Fibroblast of skin of right quadriceps (primary cell): ENCODE measurements around the gene ZNF574.
"Not testable (repeated sequence)": the region's sequence is repeated elsewhere in the genome, so short reads cannot be mapped to it uniquely, and the experiment has no call there.

ENCODE experiments used
- DNase-seq: peaks from one replicate; pipeline ENCODE4 v3.0.0-alpha.2; 2013

The ZNF574 gene, protein sequence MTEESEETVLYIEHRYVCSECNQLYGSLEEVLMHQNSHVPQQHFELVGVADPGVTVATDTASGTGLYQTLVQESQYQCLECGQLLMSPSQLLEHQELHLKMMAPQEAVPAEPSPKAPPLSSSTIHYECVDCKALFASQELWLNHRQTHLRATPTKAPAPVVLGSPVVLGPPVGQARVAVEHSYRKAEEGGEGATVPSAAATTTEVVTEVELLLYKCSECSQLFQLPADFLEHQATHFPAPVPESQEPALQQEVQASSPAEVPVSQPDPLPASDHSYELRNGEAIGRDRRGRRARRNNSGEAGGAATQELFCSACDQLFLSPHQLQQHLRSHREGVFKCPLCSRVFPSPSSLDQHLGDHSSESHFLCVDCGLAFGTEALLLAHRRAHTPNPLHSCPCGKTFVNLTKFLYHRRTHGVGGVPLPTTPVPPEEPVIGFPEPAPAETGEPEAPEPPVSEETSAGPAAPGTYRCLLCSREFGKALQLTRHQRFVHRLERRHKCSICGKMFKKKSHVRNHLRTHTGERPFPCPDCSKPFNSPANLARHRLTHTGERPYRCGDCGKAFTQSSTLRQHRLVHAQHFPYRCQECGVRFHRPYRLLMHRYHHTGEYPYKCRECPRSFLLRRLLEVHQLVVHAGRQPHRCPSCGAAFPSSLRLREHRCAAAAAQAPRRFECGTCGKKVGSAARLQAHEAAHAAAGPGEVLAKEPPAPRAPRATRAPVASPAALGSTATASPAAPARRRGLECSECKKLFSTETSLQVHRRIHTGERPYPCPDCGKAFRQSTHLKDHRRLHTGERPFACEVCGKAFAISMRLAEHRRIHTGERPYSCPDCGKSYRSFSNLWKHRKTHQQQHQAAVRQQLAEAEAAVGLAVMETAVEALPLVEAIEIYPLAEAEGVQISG

DNA sequence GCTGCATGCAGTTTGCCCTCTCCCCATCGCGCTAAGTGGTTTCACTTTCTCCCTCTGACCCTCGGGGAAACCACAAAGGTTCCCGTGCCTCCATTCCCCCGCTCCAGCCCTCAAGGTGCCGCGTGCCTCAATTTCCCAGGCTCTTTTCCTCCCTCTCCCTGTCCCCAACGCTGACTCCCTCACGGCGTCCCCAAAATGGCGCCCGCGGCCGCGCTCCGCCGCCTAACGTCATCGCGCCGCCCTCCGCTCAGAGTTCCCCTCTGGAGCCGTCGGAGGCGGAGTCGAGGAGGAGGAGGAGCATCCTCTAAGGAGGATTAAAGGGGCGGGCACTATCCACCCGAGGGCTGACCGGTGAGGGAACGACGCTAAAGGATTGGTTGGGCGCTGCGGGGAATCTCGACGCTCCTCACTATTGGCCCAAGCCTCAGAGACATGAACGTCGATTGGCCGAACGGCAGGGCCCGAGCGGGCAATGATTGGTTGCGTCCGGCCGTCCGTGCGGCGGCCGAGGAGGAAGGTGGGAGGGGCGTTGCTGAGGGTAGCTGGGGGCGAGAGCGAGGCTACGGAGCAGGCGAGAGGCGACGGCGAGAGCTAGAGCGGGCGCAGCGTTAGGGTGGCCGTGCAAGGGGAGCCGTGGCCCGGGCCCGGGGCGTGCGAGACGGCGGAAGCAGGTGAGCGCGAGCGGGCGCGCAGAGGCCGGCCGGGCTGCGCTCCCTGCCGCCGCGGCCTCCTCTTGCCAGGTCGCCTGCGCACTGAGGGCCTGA is at the start of gene ZNF574:
TSS of gene ZNF574 (plus strand) at position 551 of the 764 bp plus-strand sequence. CDS start 2,441 bp downstream, outside the sequence.
- peak; percentile 100 for DNase-seq

DNA sequence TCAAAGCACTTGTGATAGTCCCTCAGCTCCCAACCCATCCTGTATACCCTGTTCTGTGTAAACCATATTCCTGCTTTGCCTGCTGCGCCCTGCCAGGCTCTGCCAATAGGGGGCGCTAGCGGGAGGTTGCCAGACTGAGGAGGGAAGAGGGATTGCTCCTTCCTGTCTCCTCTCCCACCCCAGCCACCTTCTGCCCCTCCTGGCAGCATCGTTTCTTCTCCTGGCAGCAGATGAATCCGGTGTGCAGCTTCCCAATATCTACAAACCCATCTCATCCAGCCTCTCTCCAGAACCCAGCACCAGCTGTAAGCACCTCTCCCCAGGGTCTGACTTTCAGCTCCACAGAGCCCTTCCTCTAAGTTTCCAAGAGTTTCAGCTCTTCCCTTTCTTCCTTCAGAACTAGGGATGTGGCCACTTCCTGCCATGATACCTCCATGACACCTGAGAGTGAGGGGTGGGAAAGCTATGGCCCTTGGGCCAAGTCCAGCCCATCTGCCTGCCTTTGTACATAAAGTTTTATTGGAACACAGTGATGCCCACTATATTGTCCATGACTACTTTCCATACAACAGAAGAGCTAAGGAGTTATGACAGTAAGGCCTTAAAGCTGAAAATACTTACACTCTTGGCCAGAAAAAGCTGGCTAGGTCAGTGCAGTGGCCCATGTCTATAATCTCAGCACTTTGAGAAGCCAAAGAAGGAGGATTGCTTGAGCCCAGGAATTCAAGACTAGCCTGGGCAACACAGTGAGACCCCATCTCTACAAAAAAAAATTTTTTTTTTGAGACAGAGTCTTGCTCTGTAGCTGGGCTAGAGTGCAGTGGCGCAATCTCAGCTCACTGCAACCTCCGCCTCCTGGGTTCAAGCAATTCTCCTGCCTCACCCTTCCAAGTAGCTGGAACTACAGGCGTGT is 47.4 kb upstream of the ZNF574 start:
- DNase-seq = no peak

DNA sequence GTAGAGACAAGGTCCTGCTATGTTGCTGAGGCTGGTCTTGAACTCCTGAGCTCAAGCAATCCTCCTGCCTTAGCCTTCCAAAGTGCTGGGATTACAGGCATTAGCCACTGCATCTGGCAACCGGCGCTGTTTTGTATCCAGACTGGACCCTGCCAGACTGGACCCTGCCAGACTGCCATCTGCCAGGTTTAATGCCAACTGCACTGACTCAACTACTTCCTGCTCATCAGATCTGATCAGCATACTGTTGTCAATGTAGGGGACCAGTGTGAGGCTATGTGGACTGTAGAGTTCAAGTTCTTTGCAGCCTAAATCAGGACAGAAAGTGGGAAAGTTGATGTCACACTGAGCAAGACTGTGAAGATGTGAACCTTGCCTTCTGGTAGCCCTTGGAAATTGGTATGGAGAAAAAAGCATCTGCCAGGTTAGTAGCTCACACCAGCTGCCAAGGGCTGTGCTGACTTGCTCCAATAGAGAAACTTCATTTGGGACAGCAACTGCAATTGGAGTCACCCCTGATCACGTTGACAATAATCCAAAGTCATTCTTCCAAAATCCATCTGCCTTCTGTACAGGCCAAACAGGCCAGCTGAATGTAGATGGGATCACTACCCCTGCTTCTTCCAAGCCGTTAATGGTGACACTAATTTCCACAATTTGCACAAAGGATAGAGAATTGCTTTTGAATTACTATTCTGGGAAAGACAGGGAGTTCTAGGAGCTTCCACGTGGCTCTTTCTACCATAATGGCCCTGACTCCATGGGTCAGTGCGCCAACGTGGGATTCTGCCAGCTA is 45.1 kb upstream of the ZNF574 start:
- no peak for DNase-seq

DNA sequence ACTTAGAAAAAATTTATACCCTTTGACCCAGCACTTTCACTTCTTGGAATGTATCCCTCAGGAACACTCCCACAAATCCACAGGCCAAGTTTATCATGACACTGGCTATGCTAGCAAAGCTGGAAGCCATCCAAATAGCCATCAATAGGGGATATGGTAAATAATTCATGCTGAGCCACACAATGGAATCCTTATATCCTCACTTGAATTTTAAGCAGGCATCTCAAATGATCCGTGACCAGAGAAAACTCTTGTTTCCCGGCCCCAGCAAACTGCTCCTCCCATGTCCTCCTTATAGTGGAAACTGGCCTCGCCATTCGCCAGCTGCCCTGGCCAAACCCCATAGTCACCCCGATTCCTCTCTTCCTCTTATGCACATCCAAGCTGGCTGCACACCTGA is 43.5 kb upstream of the ZNF574 start:
- no peak for DNase-seq

DNA sequence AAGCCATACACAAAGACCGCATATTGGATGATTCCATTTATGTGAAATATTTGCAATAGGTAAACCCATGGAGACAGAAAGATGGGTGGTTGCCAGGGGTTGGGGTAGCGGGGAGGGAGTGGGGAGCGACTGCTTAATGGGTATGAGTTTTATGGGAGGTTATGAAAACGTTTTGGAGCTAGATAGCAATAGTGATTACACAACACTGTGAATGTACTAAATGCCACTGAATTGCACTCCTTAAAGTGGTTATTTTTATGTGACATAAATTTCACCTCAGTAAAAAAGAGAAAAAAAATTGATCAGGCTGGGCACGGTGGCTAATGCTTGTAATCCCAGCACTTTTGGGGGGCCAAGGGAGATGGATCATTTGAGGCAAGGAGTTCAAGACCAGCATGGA is 42.6 kb upstream of the ZNF574 start:
- no peak for DNase-seq

DNA sequence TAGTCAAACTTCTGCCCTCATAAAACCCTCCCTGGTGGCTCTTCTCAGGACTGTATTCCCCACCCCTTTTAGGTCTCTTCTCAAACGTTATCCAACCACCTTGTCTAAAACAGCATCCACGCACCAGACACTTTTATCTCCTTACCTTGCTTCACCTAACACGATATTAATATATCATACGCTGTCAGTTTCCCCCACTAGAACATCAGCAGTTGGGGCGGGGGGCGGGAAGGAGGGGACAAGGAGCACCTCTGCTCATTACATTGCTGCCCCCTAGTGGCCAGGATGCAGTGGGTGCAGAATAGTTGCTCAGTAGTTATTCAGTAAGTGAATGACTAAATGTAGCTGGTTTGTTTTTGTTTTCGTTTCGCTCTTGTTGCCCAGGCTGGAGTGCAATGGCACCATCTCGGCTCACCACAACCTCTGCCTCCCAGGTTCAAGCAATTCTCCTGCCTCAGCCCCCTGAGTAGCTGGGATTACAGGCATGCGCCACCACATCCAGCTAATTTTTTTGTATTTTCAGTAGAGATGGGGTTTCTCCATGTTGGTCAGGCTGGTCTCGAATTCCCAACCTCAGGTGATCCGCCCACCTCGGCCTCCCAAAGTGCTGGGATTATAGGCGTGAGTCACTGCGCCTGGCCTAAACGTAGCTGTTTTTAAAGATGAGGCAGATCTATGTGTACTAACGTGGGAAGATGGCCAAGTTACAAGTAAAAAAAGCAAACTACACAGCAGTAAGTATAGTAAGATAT is 41.1 kb upstream of the ZNF574 start:
- peak; percentile 57 for DNase-seq

DNA sequence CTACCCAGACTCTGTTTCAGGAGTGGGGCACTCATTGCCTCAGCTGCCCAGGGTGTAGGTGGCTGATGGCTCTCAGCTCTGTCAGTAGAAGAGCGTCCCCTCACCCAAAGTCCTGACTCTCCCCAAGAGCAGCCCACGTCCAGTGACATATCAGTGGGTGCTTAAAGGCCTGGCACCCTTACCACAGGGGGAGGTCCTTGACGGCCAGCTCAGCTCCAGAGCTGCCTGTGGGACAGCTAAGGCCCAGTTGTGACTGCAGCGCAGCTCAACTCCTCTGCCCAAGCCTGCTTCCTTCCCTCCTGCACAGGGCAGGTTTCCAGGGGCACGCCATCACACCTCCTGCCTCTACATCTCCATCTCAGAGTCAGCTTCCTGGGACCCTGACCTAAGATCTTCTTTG is 38.3 kb upstream of the ZNF574 start:
- DNase-seq = no peak

DNA sequence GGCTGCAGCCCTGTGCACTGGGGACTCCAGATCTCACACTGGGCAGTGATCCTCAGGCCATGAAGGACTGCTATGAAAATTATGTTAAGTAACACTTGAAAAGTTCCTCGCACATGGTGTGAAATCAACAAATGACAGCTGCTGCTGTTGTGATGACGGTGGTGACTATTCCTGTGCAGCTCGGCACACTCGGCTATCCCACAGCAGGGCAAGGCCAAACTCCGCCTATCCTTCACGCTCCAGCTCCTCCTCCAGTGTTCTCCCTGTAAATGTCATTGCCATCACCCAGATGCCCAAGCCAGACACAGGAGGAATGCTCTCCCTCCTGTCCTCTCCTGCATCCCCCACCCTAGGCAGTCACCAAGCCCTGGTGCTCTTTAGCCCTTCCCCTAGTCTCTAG is 37.3 kb upstream of the ZNF574 start:
- DNase-seq = no peak

DNA sequence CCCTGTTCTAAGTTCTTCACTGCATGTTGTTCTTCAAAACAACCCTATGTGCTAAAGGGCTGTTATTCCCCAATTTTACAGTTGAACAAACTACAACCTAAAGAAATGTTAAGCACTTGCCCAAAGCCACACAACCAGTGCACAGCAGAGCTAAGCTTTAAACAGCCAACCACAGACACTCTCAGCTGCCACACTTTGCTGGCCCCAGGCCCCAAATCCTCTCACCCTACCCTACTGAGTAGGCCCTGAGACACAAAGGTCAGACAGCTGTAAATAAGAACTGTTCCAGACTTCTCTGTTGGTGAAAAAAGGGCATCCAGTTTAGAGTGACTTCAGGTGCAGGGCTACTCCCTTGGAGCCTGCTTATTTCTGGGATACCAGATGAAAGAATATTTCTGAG is 35.9 kb upstream of the ZNF574 start:
- DNase-seq = no peak

DNA sequence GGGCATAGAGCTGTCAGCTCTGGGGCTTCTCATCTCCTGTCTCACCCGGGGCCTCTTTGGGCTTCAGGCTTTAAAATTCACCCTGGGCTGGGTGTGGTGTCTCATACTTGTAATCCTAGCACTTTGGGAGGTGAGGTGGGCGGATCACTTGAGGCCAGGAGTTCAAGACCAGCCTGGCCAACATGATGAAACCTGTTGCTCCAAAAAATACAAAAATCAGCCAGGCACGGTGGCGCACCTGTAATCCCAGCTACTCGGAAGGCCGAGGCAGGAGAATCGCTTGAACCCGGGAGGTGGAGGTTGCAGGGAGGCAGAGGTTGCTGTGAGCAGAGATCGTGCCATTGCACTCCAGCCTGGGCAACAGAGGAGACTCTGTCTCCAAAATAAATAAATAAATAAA is 35.5 kb upstream of the ZNF574 start:
- not testable (repeated sequence) for DNase-seq

DNA sequence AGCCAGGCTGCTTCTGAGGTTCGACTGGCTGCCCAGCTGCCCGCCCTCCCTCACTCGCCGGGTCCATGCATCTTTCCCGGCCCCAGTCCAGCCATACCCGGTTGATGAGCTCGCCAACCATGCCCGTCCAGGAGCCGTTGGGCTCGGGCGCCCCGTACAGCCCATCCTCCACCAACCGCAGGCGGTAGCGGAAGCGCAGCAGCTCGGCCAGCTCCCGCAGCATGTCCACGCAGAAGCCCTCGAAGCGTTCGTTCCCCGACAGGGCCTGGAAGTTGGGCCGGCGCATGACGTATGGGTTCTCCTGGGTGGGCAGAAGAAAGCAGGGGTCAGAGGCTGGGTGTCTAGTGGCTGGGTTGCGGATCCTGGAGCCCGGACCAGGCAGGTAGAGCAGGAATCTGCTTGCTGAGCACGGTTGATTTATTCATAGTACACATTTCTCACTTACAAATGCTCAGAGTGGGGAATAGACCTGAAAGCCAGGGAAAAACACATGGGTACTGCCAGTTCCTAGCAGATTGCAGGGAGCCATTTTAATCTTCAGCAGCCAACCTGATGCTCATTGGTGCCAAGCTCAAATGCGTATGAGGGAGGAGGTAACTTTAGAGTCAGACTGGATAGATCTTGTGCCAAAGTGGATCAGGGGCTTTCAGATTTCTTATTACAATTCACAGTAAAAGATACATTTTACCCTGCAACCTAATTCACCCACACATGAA is 33.4 kb upstream of the ZNF574 start:
- DNase-seq = no peak

DNA sequence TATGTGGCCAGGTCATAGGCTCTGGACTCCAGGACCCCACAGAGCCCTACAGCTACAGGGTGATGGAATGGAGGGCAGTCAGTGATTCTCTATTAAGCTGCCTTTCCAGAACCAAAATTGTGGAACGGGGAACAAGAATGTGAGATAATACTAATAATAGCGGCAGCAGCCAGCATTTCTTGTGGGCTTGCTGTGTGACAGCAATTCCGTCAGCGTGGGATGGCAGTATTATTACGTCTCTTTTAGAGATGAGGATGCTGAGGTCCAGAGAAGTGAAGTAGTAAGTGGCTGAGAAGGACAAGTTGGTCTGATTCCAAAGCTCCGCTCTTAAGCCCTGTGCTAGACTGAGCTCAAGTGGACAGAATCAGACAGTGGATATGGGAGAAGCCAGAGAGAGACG is 30.4 kb upstream of the ZNF574 start:
- DNase-seq = no peak

DNA sequence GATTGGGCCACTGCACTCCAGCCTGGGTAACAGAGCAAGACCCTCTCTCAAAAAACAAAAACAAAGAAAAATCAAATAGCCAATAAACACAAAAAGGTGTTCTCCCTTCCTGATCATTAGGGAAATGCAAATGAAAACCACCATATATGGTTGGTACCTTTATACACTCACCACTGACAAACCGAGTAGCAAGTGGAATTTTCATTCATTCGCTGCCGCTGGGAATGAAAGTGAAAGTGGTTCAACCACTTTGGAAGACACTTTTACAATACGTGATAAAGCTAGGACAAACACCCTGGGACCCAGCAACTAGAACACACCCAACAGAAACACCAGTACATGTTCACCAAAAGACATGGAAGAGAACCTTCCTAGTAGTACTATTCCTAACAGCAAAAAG is 27.0 kb upstream of the ZNF574 start:
- no peak for DNase-seq

DNA sequence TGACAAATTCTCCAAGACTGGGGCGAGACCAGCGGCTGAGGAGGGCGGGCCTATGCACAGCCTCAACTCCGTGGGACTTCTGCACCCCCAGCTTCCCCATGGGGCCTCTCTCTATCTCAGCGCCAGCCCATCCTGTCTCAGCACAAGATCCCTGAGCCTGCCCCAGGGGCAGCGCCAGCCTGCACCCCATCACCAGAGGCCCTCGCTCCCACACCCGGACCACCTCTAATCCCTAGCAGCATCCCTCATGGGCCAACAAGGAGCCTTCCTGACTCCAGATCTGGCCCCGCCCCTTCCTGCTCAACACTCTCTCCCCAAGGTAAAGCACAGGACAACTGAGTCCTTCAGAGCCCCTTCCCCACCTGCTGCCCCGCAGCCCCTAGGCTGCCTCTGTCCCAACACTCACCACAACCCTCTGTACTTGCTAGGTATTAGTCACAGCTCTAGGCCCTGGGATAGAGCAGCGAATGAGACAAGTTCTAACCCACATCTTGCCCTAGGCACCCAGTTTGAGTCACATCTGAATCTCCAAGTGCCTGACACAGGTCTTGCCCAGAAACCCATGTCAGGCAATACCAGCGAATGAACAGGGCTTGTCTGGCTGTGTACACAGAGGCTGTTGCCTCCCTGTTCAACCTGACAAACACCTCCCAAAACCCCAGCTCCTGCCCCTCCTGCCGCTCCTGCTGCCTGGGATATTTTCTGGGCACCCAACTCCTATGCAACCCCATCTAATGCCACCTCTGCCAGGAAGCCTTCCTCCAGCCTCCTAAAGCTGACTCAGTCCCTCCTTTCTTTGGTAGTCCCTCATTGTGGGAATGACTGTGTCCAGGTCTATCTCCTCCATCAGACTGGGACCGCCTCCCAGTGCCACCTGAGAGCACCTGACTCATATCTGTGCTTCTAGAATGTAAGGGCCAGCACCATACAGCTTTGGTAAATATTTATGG is 24.5 kb upstream of the ZNF574 start:
- DNase-seq = no peak

DNA sequence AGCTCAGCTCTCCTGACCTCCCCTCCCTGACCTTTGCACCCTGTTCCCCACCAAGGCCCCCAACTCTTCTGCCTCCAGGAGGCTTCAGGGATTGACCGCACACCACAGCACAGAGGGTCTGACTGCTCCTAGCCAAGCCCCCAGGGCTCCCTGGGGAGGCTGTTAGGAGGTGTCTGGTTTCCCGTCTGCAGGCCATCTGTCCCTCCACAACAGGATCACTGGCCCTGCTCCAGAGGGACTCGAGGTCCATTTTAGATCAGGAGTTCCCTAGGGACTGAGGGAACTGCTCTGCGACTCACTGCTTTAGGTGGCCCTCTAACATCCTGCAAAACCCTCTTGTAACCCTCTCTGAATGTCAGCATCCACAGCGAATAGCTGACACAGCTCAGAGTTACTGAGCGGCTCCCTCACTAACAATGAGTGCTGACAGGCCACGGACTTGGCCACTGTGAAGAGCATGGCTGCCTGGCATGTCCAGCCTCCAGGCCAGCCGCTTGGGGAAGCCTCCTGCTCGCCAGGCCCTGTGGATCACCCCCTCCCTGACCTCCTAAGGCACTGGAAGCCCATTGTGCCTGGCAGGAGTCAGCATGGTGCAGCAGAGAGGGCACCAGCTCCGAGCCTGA is 23.6 kb upstream of the ZNF574 start:
- DNase-seq = no peak

DNA sequence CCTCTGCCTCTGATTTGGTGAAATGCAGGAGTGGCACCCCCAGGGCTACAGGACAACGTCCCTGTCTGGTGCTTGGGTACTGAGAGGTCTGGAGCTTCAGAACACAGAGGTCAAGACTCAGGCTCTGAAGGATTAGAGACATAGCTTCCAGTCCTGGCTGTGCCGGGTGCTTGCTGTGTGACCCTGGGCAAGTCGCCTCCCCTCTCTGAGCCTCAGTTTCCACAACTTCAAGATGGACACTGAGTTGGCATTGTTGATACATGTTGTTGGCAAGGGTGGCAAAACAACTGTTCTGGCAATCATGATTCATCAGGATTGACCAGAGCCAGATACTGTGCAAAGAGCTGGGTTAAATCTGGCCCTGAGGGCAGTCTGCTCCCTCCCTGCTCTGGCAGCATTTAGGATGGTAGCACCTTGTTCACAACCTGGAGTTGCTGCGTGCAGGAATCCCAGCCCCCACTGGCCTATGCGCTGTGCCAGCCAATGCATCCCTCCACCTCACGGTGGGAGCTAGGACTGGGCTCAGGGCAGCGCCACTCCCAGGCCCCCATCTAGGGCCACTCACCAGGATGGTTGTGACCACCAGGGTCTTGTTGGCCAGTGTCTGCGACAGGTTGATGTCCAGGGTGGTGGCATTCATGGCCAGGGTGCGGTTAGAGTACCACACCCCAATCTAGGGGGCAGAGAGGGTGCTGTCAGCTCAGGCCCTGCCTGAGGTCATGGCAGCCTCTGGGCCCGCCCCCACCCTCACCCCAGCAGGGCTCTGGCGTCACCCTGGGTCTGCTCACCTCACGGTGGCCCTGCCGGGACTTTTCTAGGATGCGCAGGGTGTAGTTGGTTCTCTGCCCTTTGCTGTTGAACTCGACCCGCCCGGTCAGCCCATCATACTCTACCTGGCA is 22.7 kb upstream of the ZNF574 start:
- no peak for DNase-seq

DNA sequence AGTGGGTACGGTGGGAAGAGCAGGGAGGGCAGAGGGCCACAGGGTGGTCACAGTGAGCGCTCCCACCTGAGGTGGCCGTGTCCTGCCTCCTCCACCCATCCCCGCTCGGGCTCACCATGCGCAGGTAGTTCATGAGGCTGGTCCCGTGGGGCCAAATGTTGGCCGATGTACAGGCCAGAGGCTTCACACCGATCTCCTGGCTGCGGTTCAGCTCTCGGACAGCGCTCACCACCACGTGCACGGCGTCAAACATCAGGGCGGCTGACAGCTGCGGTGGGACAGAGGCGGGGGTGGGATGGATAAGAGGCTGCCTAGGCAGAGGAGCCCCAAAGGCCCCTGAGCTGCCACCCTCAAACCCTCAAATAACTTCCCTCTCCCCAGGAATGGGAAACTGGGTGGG is 21.8 kb upstream of the ZNF574 start:
- DNase-seq = no peak
